Breast epithelium (tissue), 4 donors: Measurements from ENCODE around the gene TMEM201. TPM values are rescaled to one million over a fixed set of nuclear protein-coding genes. Genes with fewer than 3 reads are reported as not detected.

ENCODE experiments used
- DNase-seq, 2 donors: peaks; one replicate each; pipeline ENCODE4 v3.0.0-alpha.2; 2019; ENCODE audit warnings: low spot score in 2 of 2
- H3K27ac ChIP-seq, 2 donors: fragments of 200-600 bp; sonication (generic) in 1 of 2; one replicate each; pipeline ENCODE4 v1.5.1; 2016 to 2019; ENCODE audit warnings: mild to moderate bottlenecking in 1 of 2
- H3K27me3 ChIP-seq, 2 donors: fragments of 200-600 bp; sonication (generic) in 1 of 2; one replicate each; pipeline versions ENCODE4 v1.5.1 to v1.6.0; 2017 to 2019; ENCODE audit warnings: control low read depth in 1 of 2, mild to moderate bottlenecking in 1 of 2
- H3K36me3 ChIP-seq: fragments of 200-600 bp; one replicate; pipeline ENCODE4 v1.5.1; 2019
- H3K4me1 ChIP-seq, 2 donors: fragments of 200-600 bp; sonication (generic); one replicate each; pipeline ENCODE4 v1.5.1; 2016 to 2019; ENCODE audit warnings: control low read depth in 1 of 2
- H3K4me3 ChIP-seq, 3 donors: fragments of 200-600 bp; sonication (generic); 1 replicate in 2 of 3; 2 replicates in 1 of 3; pipeline ENCODE4 v1.5.1; 2016 to 2019; ENCODE audit warnings: mild to moderate bottlenecking in 3 of 3, moderate library complexity in 2 of 3
- H3K9me3 ChIP-seq, 2 donors: fragments of 200-600 bp; sonication (generic) in 1 of 2; one replicate each; pipeline ENCODE4 v1.5.1; 2016 to 2019; ENCODE audit warnings: control low read depth in 1 of 2
- POLR2A ChIP-seq: fragments of 450-650 bp; IDR thresholded peaks from one replicate; pipeline ENCODE4 v1.6.1; 2016; ENCODE audit warnings: antibody characterized with exemption, mild to moderate bottlenecking, moderate library complexity
- POLR2AphosphoS5 ChIP-seq, 3 donors: sonication (generic); formaldehyde crosslinking; IDR thresholded peaks; one replicate each; pipeline ENCODE4 v1.6.1; 2017; ENCODE audit warnings: antibody characterized with exemption in 3 of 3
- intact Hi-C: fragments of 100-400 bp; cut with DNase I; formaldehyde crosslinking; loops from one replicate; pipeline ENCODE4 v1.15.1; 2023; ENCODE audit warnings: low total_unique reads
- total RNA-seq, 3 donors: library from RNA; depleted of rRNA; stranded (reverse); fragments of >200 nt; gene quantifications; one replicate each; pipeline ENCODE4 v1.1.0, GENCODE V29; 2016
- TF ChIP-seq, protein P1 (sequence below), 3 donors: fragments of 450-650 bp; IDR thresholded peaks; one replicate each; pipeline ENCODE4 v1.5.1; 2016 to 2017; ENCODE audit warnings: antibody characterized with exemption in 3 of 3, mild to moderate bottlenecking in 3 of 3, moderate library complexity in 3 of 3

TMEM201 gene, protein sequence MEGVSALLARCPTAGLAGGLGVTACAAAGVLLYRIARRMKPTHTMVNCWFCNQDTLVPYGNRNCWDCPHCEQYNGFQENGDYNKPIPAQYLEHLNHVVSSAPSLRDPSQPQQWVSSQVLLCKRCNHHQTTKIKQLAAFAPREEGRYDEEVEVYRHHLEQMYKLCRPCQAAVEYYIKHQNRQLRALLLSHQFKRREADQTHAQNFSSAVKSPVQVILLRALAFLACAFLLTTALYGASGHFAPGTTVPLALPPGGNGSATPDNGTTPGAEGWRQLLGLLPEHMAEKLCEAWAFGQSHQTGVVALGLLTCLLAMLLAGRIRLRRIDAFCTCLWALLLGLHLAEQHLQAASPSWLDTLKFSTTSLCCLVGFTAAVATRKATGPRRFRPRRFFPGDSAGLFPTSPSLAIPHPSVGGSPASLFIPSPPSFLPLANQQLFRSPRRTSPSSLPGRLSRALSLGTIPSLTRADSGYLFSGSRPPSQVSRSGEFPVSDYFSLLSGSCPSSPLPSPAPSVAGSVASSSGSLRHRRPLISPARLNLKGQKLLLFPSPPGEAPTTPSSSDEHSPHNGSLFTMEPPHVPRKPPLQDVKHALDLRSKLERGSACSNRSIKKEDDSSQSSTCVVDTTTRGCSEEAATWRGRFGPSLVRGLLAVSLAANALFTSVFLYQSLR
- 1 to 10 TPM; 5.0 to 6.2 (median 5.0) TPM for total RNA-seq

DNA sequence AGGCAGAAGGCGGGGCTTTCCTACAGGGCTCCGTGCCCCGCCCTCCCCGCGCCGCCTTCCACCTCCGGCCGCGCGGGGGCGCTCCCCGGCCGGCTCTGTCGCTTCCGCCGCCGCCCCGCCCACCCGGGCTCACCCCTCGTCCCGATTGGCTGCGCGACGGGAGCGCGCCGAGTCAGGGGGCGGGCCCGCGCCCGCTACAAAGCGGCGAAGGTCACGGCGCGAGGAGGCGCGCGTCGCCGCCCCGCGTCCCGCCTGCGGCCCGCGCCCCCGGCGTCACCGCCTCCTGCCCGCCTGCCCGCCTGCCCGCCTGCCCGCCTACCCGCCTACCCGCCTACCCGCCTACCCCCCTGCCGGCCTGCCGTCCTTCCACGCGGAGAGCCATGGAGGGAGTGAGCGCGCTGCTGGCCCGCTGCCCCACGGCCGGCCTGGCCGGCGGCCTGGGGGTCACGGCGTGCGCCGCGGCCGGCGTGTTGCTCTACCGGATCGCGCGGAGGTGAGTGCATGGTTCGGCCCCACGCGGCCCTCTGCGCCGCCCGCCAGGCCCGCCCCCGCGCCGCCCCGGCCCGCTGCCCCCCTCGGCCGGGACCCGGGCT lies at the start of gene TMEM201:
TSS of gene TMEM201 (plus strand) at position 361 of the 593 bp plus-strand sequence. CDS start at position 381, 20 bp downstream.
- Histone ChIP-seq H3K27me3 (no peaks in the 10 kb centered on the region), H3K27ac (peak within 1 kb of the TSS; percentile 42 to 80), H3K4me3 (peak within 1 kb of the TSS; percentile 66 to 91 (median 71)), H3K4me1 (peaks cover 7 to 8% of the 10 kb centered on the region in 2 donors), H3K36me3 (no peaks in the 10 kb centered on the region), H3K9me3 (no peaks in the 10 kb centered on the region)
- intact Hi-C loops, result no loop called here
- TF ChIP-seq POLR2A, result no peak
- TF ChIP-seq, protein P1, sequence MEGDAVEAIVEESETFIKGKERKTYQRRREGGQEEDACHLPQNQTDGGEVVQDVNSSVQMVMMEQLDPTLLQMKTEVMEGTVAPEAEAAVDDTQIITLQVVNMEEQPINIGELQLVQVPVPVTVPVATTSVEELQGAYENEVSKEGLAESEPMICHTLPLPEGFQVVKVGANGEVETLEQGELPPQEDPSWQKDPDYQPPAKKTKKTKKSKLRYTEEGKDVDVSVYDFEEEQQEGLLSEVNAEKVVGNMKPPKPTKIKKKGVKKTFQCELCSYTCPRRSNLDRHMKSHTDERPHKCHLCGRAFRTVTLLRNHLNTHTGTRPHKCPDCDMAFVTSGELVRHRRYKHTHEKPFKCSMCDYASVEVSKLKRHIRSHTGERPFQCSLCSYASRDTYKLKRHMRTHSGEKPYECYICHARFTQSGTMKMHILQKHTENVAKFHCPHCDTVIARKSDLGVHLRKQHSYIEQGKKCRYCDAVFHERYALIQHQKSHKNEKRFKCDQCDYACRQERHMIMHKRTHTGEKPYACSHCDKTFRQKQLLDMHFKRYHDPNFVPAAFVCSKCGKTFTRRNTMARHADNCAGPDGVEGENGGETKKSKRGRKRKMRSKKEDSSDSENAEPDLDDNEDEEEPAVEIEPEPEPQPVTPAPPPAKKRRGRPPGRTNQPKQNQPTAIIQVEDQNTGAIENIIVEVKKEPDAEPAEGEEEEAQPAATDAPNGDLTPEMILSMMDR (IDR thresholded peaks at IDR 0.05), result peak in 1 of 3 donors; percentile 68
- peak; percentile 89 for DNase-seq

DNA sequence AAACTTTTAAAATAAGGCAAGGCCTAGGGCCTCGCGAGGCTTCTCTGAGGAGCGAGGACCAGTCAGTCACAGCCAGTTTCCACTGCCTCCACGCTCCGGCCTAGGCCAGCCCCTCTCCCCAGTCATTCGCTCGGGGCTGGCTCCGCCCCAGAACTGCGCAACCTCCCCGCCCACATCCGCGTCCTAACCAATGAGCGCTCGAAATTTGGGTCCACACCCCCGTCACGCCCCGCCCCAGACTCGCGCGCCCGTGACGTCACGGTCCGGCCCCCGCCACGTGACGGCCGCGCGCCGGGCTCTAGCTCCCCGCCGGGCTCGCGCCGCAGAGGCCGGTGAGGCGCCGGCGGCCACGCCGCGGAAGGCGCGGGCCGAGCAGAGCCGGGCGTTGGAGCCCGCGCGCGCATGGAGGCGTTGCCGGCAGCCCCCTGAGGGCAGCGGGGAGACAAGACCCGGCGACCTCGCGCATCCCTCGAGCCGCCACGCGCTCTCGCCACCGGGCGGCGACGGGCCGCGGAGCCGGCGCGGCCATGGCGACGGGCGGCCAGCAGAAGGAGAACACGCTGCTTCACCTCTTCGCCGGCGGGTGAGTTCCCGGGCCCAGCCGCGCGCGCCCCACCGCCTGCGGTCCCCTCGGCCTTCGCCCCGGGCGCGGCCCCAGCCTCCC lies 49.4 kb upstream of the TMEM201 start, which contains the start of gene SLC25A33:
TSS of gene SLC25A33 (plus strand) at position 301 of the 664 bp plus-strand sequence. CDS start at position 528, 227 bp downstream.
- no peaks in the 10 kb centered on the region for H3K27me3 ChIP-seq
- H3K4me1 ChIP-seq, result peaks cover 0 to 11% of the 10 kb centered on the region in 2 donors
- H3K9me3 ChIP-seq, result no peaks in the 10 kb centered on the region
- peak within 1 kb of the TSS; percentile 92 to 97 for H3K27ac ChIP-seq
- peak within 1 kb of the TSS; percentile 65 to 76 (median 74) for H3K4me3 ChIP-seq
- TF ChIP-seq, protein P1 (IDR thresholded peaks at IDR 0.05), result peak in 1 of 3 donors; percentile 22
- TF ChIP-seq POLR2A (peak; percentile 12), POLR2AphosphoS5 (IDR thresholded peaks at IDR 0.05) (peak; percentile 26 to 68 (median 28))
- intact Hi-C loops, result no loop called here
- no peaks in the 10 kb centered on the region for H3K36me3 ChIP-seq
- peak; percentile 94 to 99 for DNase-seq

DNA sequence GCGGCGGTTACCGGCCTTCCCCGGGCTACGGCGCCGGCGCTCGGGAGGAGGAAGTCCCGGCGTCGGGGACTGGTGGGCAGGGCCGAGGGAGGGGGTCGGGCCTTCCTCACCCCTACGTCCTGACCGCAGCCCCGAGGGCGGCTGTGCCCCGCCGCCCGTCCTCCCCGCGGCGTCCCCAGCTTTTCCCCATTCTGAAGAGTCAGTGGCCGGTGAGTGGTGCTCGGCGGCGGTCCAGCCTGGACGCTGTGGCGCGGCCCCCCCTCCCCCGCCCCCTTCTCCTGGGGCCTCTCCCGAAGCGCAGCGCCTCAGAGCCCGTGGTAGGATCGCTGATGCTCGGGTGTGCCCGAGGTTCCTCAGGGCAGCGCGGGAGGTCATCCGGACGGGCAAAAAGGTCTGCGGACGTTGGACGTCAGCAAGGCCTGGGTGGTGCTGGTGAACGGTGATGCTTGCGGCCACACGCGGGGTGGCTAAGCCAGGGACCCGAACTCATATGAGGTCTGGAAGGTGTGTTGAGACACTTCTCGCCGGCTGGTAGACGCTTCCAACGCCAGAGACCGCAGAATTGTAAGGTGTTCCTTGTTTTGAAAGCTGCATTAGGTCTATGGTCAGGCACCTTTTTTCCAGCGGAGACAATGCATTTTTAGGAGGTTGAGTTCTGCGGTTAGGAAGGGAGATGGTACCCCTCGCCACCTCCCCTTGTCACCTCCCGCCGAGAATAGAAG lies 48.7 kb upstream of the TMEM201 start:
- Histone ChIP-seq H3K27me3 (no peaks in the 10 kb centered on the region), H3K36me3 (no peaks in the 10 kb centered on the region), H3K4me3 (peak overlapping the region; percentile 65 to 76 (median 74)), H3K27ac (peak overlapping the region; percentile 92 to 97), H3K4me1 (peaks cover 0 to 11% of the 10 kb centered on the region in 2 donors), H3K9me3 (no peaks in the 10 kb centered on the region)
- TF ChIP-seq POLR2A (no peak), POLR2AphosphoS5 (IDR thresholded peaks at IDR 0.05) (peak in 2 of 3 donors; percentile 19 to 37)
- TF ChIP-seq, protein P1 (IDR thresholded peaks at IDR 0.05), result no peak
- intact Hi-C loops, result no loop called here
- no peak for DNase-seq

DNA sequence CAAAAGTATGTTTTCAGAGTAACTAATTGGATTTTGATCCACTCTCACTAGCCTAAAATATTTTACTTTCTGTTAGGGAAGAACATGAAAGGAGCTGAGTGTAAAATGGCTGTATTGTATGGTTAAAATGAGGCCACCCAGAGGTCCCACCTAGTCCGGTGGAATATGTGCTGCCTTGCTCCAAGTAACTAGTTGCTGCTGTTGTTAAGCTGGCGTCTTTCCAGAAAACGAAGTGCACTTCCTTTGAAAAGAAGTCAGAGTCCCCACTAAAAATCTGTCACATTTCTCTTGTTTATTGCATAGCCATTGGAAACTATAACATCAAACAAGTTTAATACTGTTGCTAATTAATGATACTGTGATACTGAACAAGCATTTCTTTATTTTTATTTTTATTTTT lies 46.3 kb upstream of the TMEM201 start:
- Histone ChIP-seq H3K4me1 (peaks cover 0 to 11% of the 10 kb centered on the region in 2 donors), H3K36me3 (no peaks in the 10 kb centered on the region), H3K4me3 (peak overlapping the region in 1 of 3 donors; percentile 19), H3K9me3 (no peaks in the 10 kb centered on the region), H3K27ac (peak overlapping the region; percentile 12 to 33), H3K27me3 (no peaks in the 10 kb centered on the region)
- DNase-seq, result no peak
- no peak for TF ChIP-seq POLR2A
- TF ChIP-seq POLR2AphosphoS5 (IDR thresholded peaks at IDR 0.05), result no peak
- TF ChIP-seq, protein P1 (IDR thresholded peaks at IDR 0.05), result no peak
- intact Hi-C loops, result no loop called here
